Uterus (tissue), 4 donors: ENCODE measurements around the gene GFOD2. TPM values are rescaled to one million over a fixed set of nuclear protein-coding genes. Genes with fewer than 3 reads are reported as not detected.

ENCODE experiments used
- DNase-seq, 2 donors: peaks; one replicate each; pipeline ENCODE4 v3.0.0-alpha.2; 2019 to 2020
- H3K27ac ChIP-seq, 2 donors: fragments of 200-600 bp; sonication (generic); 1 replicate in 1 of 2; 2 replicates in 1 of 2; pipeline ENCODE4 v1.5.1; 2016 to 2018
- H3K27me3 ChIP-seq, 2 donors: fragments of 200-600 bp; sonication (generic); one replicate each; pipeline ENCODE4 v1.5.1; 2018 to 2019; ENCODE audit warnings: control low read depth in 1 of 2
- H3K36me3 ChIP-seq, 2 donors: fragments of 200-600 bp; sonication (generic); one replicate each; pipeline ENCODE4 v1.5.1; 2019; ENCODE audit warnings: control low read depth in 1 of 2
- H3K4me1 ChIP-seq, 2 donors: fragments of 200-600 bp; sonication (generic); one replicate each; pipeline ENCODE4 v1.5.1; 2018 to 2019; ENCODE audit warnings: control low read depth in 1 of 2
- H3K4me3 ChIP-seq, 2 donors: fragments of 200-600 bp; sonication (generic); 1 replicate in 1 of 2; 2 replicates in 1 of 2; pipeline ENCODE4 v1.5.1; 2018 to 2019; ENCODE audit warnings: mild to moderate bottlenecking in 1 of 2
- H3K9me3 ChIP-seq, 2 donors: fragments of 200-600 bp; sonication (generic); one replicate each; pipeline ENCODE4 v1.5.1; 2019; ENCODE audit warnings: control low read depth in 1 of 2
- CTCF ChIP-seq, 4 experiments: fragments of 200-600 bp in 2 of 4; fragments of 450-650 bp in 2 of 4; sonication (generic) in 2 of 4; IDR thresholded peaks; one replicate each; pipeline ENCODE4 v1.5.1; 2016 to 2019; ENCODE audit warnings: antibody characterized with exemption in 4 of 4, mild to moderate bottlenecking in 2 of 4, moderate library complexity in 1 of 4
- POLR2A ChIP-seq, 2 donors: fragments of 450-650 bp; IDR thresholded peaks; one replicate each; pipeline ENCODE4 v1.6.1; 2016; ENCODE audit warnings: antibody characterized with exemption in 2 of 2, mild to moderate bottlenecking in 1 of 2, moderate library complexity in 1 of 2
- intact Hi-C: fragments of 100-400 bp; cut with DNase I; formaldehyde crosslinking; loops from one replicate; pipeline ENCODE4 v1.15.1; 2023; ENCODE audit warnings: low total_unique reads
- total RNA-seq, 4 donors: library from RNA; depleted of rRNA in 3 of 4; stranded (reverse); fragments of >200 nt in 3 of 4; gene quantifications; one replicate each; pipeline versions ENCODE4 v1.1.0 to v1.2.4, GENCODE V29; 2014 to 2023
- donor health status: DM: yes; HTN: yes; CAD: no.

GFOD2 gene
- total RNA-seq, 4 donors from 2014 or later, result 11.0 to 28.5 (median 26.3) TPM

- no peak overlapping the region for H3K4me3 ChIP-seq
- H3K4me1 ChIP-seq, result peaks cover 0 to 22% of the 10 kb centered on the region in 2 donors
- no peaks in the 10 kb centered on the region for H3K36me3 ChIP-seq
- no peak for DNase-seq
- TF ChIP-seq POLR2A (IDR thresholded peaks at IDR 0.05) (no peak), CTCF (IDR thresholded peaks at IDR 0.05) (no peak)
- intact Hi-C loops, result no loop called here
- no peaks in the 10 kb centered on the region for H3K9me3 ChIP-seq
- H3K27ac ChIP-seq, result no peak overlapping the region
- peaks cover 17 to 19% of the 10 kb centered on the region in 2 donors for H3K27me3 ChIP-seq
These were observed 64.7 kb downstream of the GFOD2 start for GRCh38 chr16:67654403-67654911.

- TF ChIP-seq POLR2A (IDR thresholded peaks at IDR 0.05) (no peak), CTCF (IDR thresholded peaks at IDR 0.05) (no peak)
- no peaks in the 10 kb centered on the region for H3K9me3 ChIP-seq
- intact Hi-C loops, result no loop called here
- H3K4me1 ChIP-seq, result peaks cover 0 to 16% of the 10 kb centered on the region in 2 donors
- H3K27ac ChIP-seq, result no peak overlapping the region
- no peak overlapping the region for H3K4me3 ChIP-seq
- no peak for DNase-seq
- H3K27me3 ChIP-seq, result peaks cover 22 to 23% of the 10 kb centered on the region in 2 donors
- no peaks in the 10 kb centered on the region for H3K36me3 ChIP-seq
These were observed 65.2 kb downstream of the GFOD2 start for GRCh38 chr16:67653789-67654402.

GRCh38 chr16:67653128-67653788, 65.9 kb downstream of the GFOD2 start:
- DNase-seq, result no peak
- TF ChIP-seq CTCF (IDR thresholded peaks at IDR 0.05), result peak in 1 of 4 experiments; percentile 13
- no peak for TF ChIP-seq POLR2A (IDR thresholded peaks at IDR 0.05)
- intact Hi-C loops, result no loop called here

GRCh38 chr16:67652578-67653127, 66.5 kb downstream of the GFOD2 start:
- intact Hi-C loops, result no loop called here
- H3K36me3 ChIP-seq, result no peaks in the 10 kb centered on the region
- H3K9me3 ChIP-seq, result no peaks in the 10 kb centered on the region
- no peak overlapping the region for H3K27ac ChIP-seq
- H3K4me3 ChIP-seq, result no peak overlapping the region
- peak in 1 of 2 donors; percentile 18 for DNase-seq
- H3K27me3 ChIP-seq, result peaks cover 30 to 34% of the 10 kb centered on the region in 2 donors
- TF ChIP-seq CTCF (IDR thresholded peaks at IDR 0.05) (no peak), POLR2A (IDR thresholded peaks at IDR 0.05) (no peak)
- peaks cover 0 to 13% of the 10 kb centered on the region in 2 donors for H3K4me1 ChIP-seq

More at GRCh38 chr16:67653128-67653788, 65.9 kb downstream of the GFOD2 start:
- Histone ChIP-seq H3K4me3 (no peak overlapping the region), H3K27ac (no peak overlapping the region), H3K36me3 (no peaks in the 10 kb centered on the region), H3K4me1 (peaks cover 0 to 13% of the 10 kb centered on the region in 2 donors), H3K27me3 (peaks cover 28% of the 10 kb centered on the region in 2 donors), H3K9me3 (no peaks in the 10 kb centered on the region)

GRCh38 chr16:67651847-67652246, 67.3 kb downstream of the GFOD2 start:
- intact Hi-C loops, result no loop called here
- no peaks in the 10 kb centered on the region for H3K36me3 ChIP-seq
- no peak overlapping the region for H3K4me3 ChIP-seq
- H3K27me3 ChIP-seq, result peaks cover 30 to 36% of the 10 kb centered on the region in 2 donors
- no peak overlapping the region for H3K27ac ChIP-seq
- peaks cover 0 to 13% of the 10 kb centered on the region in 2 donors for H3K4me1 ChIP-seq
- TF ChIP-seq CTCF (IDR thresholded peaks at IDR 0.05), result no peak
- no peak for TF ChIP-seq POLR2A (IDR thresholded peaks at IDR 0.05)
- DNase-seq, result no peak
- no peaks in the 10 kb centered on the region for H3K9me3 ChIP-seq
